Osteoblast (primary cell): Measurements from ENCODE around the gene TDRD9. TPM values are rescaled to one million over a fixed set of nuclear protein-coding genes. Genes with fewer than 3 reads are reported as not detected.

Experiments used
- DNase-seq: peaks from one replicate; pipeline ENCODE4 v3.0.0; 2011; ENCODE audit warnings: low spot score, mixed read lengths; ENCODE audit not compliant: insufficient read length; ENCODE audit errors: missing footprints
- H2AFZ ChIP-seq: 2 replicates; pipeline ENCODE4 v1.6.0; 2011; ENCODE audit warnings: mild to moderate bottlenecking, low read length
- H3K27ac ChIP-seq: 2 replicates; pipeline ENCODE4 v1.5.1; 2011; ENCODE audit warnings: mild to moderate bottlenecking, low read depth, low read length, moderate library complexity
- H3K27me3 ChIP-seq: 2 replicates; pipeline ENCODE4 v1.6.0; 2012; ENCODE audit warnings: mild to moderate bottlenecking, control low read depth, inconsistent platforms, low read length, moderate library complexity; ENCODE audit not compliant: insufficient read depth
- H3K36me3 ChIP-seq: 2 replicates; pipeline ENCODE4 v1.5.1; 2011; ENCODE audit warnings: mild to moderate bottlenecking, low read length, control low read depth, moderate library complexity; ENCODE audit not compliant: insufficient read depth
- H3K4me1 ChIP-seq: 2 replicates; pipeline ENCODE4 v1.5.1; 2011; ENCODE audit warnings: mild to moderate bottlenecking, low read length, control low read depth, moderate library complexity; ENCODE audit not compliant: insufficient read depth
- H3K4me2 ChIP-seq: 2 replicates; pipeline ENCODE4 v1.6.0; 2011; ENCODE audit warnings: mild to moderate bottlenecking, low read length; ENCODE audit not compliant: insufficient read depth
- H3K4me3 ChIP-seq: fragments of 200-600 bp; sonication (generic); 3 replicates; pipeline ENCODE4 v1.5.1; 2012; ENCODE audit warnings: mild to moderate bottlenecking, low read length, inconsistent platforms; ENCODE audit not compliant: insufficient read depth
- H3K79me2 ChIP-seq: 2 replicates; pipeline ENCODE4 v1.6.0; 2012; ENCODE audit warnings: mild to moderate bottlenecking, low read length, control low read depth, inconsistent platforms; ENCODE audit not compliant: insufficient read depth
- H3K9me3 ChIP-seq: 2 replicates; pipeline ENCODE4 v1.5.1; 2011; ENCODE audit warnings: low read depth, low read length, control low read depth
- H4K20me1 ChIP-seq: 2 replicates; pipeline ENCODE4 v1.6.0; 2012; ENCODE audit warnings: mild to moderate bottlenecking, low read length, control low read depth; ENCODE audit not compliant: insufficient read depth
- total RNA-seq: library from RNA; depleted of rRNA; stranded (reverse); fragments of >200 nt; gene quantifications from 2 replicates; pipeline ENCODE4 v1.2.3, GENCODE V29; 2012
- TF ChIP-seq, protein P1 (sequence below): IDR thresholded peaks from 2 replicates; pipeline ENCODE4 v1.5.1; 2011; ENCODE audit warnings: mild to moderate bottlenecking, low read depth, low read length, moderate library complexity; ENCODE audit errors: extremely low read depth

The TDRD9 gene
- total RNA-seq, 1 donor = 1.1 TPM

DNA sequence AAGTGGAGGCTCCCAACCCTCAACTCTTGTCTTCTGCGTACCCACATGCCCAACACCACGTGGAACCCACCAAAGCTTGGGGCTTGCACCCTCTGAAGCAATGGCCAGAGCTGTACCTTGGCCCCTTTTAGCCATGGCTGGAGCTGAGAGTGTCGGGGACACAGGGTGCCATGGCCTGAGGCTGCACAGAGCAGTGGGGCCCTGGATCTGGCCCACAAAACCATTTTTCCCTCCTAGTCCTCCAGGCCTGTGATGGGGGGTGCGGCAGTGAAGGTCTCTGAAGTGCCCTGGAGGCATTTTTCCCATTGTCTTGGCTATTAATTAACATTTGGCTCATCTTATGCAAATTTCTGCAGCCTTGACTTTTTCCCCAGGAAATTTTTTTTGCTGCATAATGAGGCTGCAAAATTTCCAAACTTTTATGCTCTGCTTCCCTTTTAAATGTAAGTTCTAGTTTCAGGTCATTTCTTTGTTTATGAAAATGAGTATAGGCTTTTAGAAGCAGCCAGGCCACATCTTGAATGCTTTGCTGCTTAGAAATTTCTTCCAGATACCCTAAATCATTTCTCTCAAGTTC is 138.6 kb downstream of the TDRD9 start:
- TF ChIP-seq, protein P1, sequence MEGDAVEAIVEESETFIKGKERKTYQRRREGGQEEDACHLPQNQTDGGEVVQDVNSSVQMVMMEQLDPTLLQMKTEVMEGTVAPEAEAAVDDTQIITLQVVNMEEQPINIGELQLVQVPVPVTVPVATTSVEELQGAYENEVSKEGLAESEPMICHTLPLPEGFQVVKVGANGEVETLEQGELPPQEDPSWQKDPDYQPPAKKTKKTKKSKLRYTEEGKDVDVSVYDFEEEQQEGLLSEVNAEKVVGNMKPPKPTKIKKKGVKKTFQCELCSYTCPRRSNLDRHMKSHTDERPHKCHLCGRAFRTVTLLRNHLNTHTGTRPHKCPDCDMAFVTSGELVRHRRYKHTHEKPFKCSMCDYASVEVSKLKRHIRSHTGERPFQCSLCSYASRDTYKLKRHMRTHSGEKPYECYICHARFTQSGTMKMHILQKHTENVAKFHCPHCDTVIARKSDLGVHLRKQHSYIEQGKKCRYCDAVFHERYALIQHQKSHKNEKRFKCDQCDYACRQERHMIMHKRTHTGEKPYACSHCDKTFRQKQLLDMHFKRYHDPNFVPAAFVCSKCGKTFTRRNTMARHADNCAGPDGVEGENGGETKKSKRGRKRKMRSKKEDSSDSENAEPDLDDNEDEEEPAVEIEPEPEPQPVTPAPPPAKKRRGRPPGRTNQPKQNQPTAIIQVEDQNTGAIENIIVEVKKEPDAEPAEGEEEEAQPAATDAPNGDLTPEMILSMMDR = no peak
- DNase-seq = no peak
- no peak overlapping the region for H3K4me3 ChIP-seq
- H3K4me2 ChIP-seq = no peak overlapping the region
- H2AFZ ChIP-seq = no peak overlapping the region
- H3K27me3 ChIP-seq = peaks cover 4% of the 10 kb centered on the region
- H3K9me3 ChIP-seq = no peaks in the 10 kb centered on the region
- H4K20me1 ChIP-seq = no peaks in the 10 kb centered on the region
- no peak overlapping the region for H3K27ac ChIP-seq
- no peaks in the 10 kb centered on the region for H3K4me1 ChIP-seq
- no peaks in the 10 kb centered on the region for H3K36me3 ChIP-seq
- H3K79me2 ChIP-seq = no peaks in the 10 kb centered on the region

DNA sequence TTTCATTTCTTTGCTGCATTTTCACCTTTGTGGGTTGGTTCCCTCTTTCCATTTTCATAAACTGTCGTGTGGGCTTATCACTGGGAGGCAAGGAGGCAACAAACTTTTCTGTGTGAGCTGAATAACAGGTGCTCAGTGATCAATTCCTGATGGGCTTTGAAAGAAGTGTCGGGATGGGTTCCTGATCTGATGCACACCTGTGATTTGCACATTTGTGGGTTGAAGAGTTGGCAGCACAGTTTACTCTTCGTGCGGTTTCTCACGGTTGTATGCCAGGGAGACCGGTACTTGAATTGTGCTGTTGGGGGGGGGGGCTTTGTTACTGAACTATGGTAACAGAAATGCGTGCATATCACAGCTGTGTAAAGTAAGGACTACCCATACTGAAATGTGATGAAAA is 141.3 kb downstream of the TDRD9 start:
- DNase-seq = no peak
- Histone ChIP-seq H3K79me2 (no peaks in the 10 kb centered on the region), H3K36me3 (no peaks in the 10 kb centered on the region), H3K4me3 (no peak overlapping the region), H3K27me3 (peaks cover 4% of the 10 kb centered on the region), H3K9me3 (no peaks in the 10 kb centered on the region), H4K20me1 (no peaks in the 10 kb centered on the region), H3K27ac (no peak overlapping the region), H3K4me1 (no peaks in the 10 kb centered on the region), H3K4me2 (no peak overlapping the region), H2AFZ (no peak overlapping the region)
- TF ChIP-seq, protein P1 = no peak

DNA sequence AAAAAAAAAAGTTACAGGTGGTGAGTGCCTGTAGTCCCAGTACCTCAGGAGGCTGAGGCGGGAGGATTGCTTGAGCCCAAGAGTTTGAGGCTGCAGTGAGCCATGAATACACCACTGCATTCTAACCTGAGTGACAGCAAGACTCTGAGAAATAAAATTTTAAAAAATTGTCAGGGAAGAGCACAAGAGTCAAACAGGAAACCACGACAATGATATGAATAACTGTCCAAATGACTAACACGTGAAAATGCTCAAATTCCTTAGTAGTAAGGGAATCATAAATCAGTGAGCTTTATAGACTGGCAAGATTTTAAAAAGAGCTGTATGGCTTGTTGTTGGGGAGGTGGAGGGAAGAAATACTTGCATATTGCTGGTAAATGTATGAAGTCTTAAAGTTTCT is 144.3 kb downstream of the TDRD9 start:
- H3K4me2 ChIP-seq = no peak overlapping the region
- H3K36me3 ChIP-seq = no peaks in the 10 kb centered on the region
- H3K4me3 ChIP-seq = no peak overlapping the region
- no peaks in the 10 kb centered on the region for H3K9me3 ChIP-seq
- H2AFZ ChIP-seq = no peak overlapping the region
- no peaks in the 10 kb centered on the region for H3K79me2 ChIP-seq
- no peaks in the 10 kb centered on the region for H3K4me1 ChIP-seq
- TF ChIP-seq, protein P1 = no peak
- peaks cover 4% of the 10 kb centered on the region for H3K27me3 ChIP-seq
- no peak overlapping the region for H3K27ac ChIP-seq
- no peaks in the 10 kb centered on the region for H4K20me1 ChIP-seq
- no peak for DNase-seq

DNA sequence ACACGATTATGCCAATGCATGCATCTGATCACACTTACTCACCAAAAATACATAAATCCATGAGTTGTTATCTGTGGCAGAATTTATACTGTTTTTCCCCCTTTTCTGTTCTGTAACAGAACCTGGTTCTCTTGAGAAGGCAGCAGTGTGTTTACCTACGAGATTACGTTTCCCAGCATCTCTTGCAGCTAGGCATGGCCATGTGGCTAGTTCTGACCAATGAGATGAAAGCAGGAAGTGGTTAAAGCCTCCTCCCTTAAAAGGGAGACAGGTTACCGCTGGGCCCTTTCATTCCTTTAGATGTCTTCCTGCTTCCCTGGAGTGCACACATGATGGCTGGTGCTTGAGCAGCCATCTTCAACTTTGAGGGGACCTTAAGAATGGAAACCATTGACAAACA is 145.5 kb downstream of the TDRD9 start:
- DNase-seq = no peak
- TF ChIP-seq, protein P1 = no peak
- H3K27ac ChIP-seq = no peak overlapping the region

More for the DNA sequence above, 145.5 kb downstream of the TDRD9 start:
- H3K36me3 ChIP-seq = no peaks in the 10 kb centered on the region
- H3K79me2 ChIP-seq = no peaks in the 10 kb centered on the region
- peaks cover 2% of the 10 kb centered on the region for H3K27me3 ChIP-seq
- H3K4me1 ChIP-seq = no peaks in the 10 kb centered on the region
- no peaks in the 10 kb centered on the region for H4K20me1 ChIP-seq
- H2AFZ ChIP-seq = no peak overlapping the region
- H3K4me3 ChIP-seq = no peak overlapping the region
- H3K4me2 ChIP-seq = no peak overlapping the region
- no peaks in the 10 kb centered on the region for H3K9me3 ChIP-seq
